ENCODE results near the gene KLHDC10. TPM values are rescaled to one million over a fixed set of nuclear protein-coding genes. Genes with fewer than 3 reads are reported as not detected.

KLHDC10 gene
- total and polyA plus RNA-seq, 2 donors (not counting 1 experiment from before 2014, with no cell fraction given): 28.5 to 29.1 TPM

GRCh38 chr7:130118294-130118693, 48.0 kb downstream of the KLHDC10 start:
- no peaks in the 10 kb centered on the region for H4K20me1 ChIP-seq (ENCODE audit: control insufficient read depth, extremely low read depth, insufficient read depth, low read length)
- H3K27ac ChIP-seq (ENCODE audit: insufficient read depth, low read length): no peak overlapping the region
- no peak overlapping the region for H3K9ac ChIP-seq (ENCODE audit: insufficient read depth, low read length)
- H3K4me3 ChIP-seq (replicated peaks in 1 of 4; ENCODE audit: control extremely low read depth in 1 of 4, insufficient read depth in 1 of 4, low read depth in 3 of 4, low read length in 4 of 4): no peak overlapping the region
- no peak overlapping the region for H2AFZ ChIP-seq (ENCODE audit: low read length)
- TF ChIP-seq EZH2 (IDR thresholded peaks at IDR 0.05; ENCODE audit: low read length, missing control alignments): no peak
- TF ChIP-seq, protein P1, sequence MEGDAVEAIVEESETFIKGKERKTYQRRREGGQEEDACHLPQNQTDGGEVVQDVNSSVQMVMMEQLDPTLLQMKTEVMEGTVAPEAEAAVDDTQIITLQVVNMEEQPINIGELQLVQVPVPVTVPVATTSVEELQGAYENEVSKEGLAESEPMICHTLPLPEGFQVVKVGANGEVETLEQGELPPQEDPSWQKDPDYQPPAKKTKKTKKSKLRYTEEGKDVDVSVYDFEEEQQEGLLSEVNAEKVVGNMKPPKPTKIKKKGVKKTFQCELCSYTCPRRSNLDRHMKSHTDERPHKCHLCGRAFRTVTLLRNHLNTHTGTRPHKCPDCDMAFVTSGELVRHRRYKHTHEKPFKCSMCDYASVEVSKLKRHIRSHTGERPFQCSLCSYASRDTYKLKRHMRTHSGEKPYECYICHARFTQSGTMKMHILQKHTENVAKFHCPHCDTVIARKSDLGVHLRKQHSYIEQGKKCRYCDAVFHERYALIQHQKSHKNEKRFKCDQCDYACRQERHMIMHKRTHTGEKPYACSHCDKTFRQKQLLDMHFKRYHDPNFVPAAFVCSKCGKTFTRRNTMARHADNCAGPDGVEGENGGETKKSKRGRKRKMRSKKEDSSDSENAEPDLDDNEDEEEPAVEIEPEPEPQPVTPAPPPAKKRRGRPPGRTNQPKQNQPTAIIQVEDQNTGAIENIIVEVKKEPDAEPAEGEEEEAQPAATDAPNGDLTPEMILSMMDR (conservative IDR thresholded peaks at IDR 0.05 in 1 of 2, IDR thresholded peaks at IDR 0.05 in 1 of 2; ENCODE audit: low read depth in 1 of 2, low read length in 2 of 2): no peak
- H3K36me3 ChIP-seq (ENCODE audit: control insufficient read depth, insufficient read depth, low read length): peaks cover 1% of the 10 kb centered on the region
- H3K4me1 ChIP-seq (ENCODE audit: control insufficient read depth, extremely low read depth, insufficient read depth, low read length): no peaks in the 10 kb centered on the region
- no peak overlapping the region for H3K4me2 ChIP-seq (ENCODE audit: extremely low read depth, insufficient read depth, low read length)
- no peaks in the 10 kb centered on the region for H3K27me3 ChIP-seq (ENCODE audit: control insufficient read depth, insufficient read depth, low read length)
- DNase-seq (ENCODE audit: low read depth in 2 of 2): no peak
- H3K9me3 ChIP-seq (ENCODE audit: control insufficient read depth, insufficient read depth, low read depth, low read length): no peaks in the 10 kb centered on the region
- H3K79me2 ChIP-seq (ENCODE audit: control insufficient read depth, insufficient read depth, low read length): no peaks in the 10 kb centered on the region

DNA sequence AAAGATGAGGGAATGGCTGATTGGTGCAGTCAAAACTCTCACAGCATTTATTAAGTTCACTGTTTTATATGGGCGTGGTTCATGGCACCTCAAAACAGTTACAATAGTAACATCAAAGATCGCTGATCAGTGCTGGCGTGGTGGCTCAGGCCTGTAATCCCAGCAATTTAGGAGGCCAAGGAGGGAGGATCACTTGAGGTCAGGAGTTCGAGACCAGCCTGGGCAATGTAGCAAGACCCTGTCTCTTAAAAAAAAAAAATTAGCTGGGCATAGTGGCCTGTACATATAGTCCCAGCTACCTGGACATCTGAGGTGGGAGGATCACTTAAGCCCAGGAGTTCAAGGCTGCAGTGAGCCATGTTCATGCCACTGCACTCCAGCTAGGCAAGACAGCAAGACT, 48.5 kb downstream of the KLHDC10 start:
- Histone ChIP-seq H3K79me2 (ENCODE audit: control insufficient read depth, insufficient read depth, low read length) (no peaks in the 10 kb centered on the region), H4K20me1 (ENCODE audit: control insufficient read depth, extremely low read depth, insufficient read depth, low read length) (no peaks in the 10 kb centered on the region), H2AFZ (ENCODE audit: low read length) (no peak overlapping the region), H3K4me3 (replicated peaks in 1 of 4; ENCODE audit: control extremely low read depth in 1 of 4, insufficient read depth in 1 of 4, low read depth in 3 of 4, low read length in 4 of 4) (no peak overlapping the region), H3K36me3 (ENCODE audit: control insufficient read depth, insufficient read depth, low read length) (peaks cover 1% of the 10 kb centered on the region), H3K4me2 (ENCODE audit: extremely low read depth, insufficient read depth, low read length) (no peak overlapping the region), H3K27me3 (ENCODE audit: control insufficient read depth, insufficient read depth, low read length) (no peaks in the 10 kb centered on the region), H3K9ac (ENCODE audit: insufficient read depth, low read length) (no peak overlapping the region), H3K27ac (ENCODE audit: insufficient read depth, low read length) (no peak overlapping the region), H3K4me1 (ENCODE audit: control insufficient read depth, extremely low read depth, insufficient read depth, low read length) (no peaks in the 10 kb centered on the region), H3K9me3 (ENCODE audit: control insufficient read depth, insufficient read depth, low read depth, low read length) (no peaks in the 10 kb centered on the region)
- DNase-seq (ENCODE audit: low read depth in 2 of 2): no peak
- no peak for TF ChIP-seq EZH2 (IDR thresholded peaks at IDR 0.05; ENCODE audit: low read length, missing control alignments)
- TF ChIP-seq, protein P1 (conservative IDR thresholded peaks at IDR 0.05 in 1 of 2, IDR thresholded peaks at IDR 0.05 in 1 of 2; ENCODE audit: low read depth in 1 of 2, low read length in 2 of 2): no peak

DNA sequence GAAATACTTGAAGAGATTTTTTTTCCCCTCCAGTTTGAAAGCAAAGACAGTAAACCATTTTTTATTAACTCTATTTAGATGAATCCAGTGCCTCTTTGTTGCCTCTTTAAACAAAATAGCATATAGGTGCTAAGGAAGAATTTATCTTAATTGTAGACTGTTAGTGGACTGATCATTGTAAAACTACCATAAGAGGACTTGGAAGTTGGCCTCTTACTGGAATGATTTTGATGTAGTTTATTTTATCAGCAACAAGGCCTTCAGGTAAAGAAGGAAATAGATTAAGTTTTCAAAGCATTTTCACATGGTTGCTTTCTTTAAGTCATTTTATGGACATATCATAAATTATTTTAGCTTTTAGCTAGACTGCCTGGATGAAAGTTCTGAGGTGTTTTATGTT, 53.2 kb downstream of the KLHDC10 start:
- H3K9ac ChIP-seq (ENCODE audit: insufficient read depth, low read length): no peak overlapping the region
- TF ChIP-seq EZH2 (IDR thresholded peaks at IDR 0.05; ENCODE audit: low read length, missing control alignments): no peak
- TF ChIP-seq, protein P1 (conservative IDR thresholded peaks at IDR 0.05 in 1 of 2, IDR thresholded peaks at IDR 0.05 in 1 of 2; ENCODE audit: low read depth in 1 of 2, low read length in 2 of 2): no peak
- H3K9me3 ChIP-seq (ENCODE audit: control insufficient read depth, insufficient read depth, low read depth, low read length): no peaks in the 10 kb centered on the region
- H2AFZ ChIP-seq (ENCODE audit: low read length): no peak overlapping the region
- H3K4me1 ChIP-seq (ENCODE audit: control insufficient read depth, extremely low read depth, insufficient read depth, low read length): no peaks in the 10 kb centered on the region
- H3K4me3 ChIP-seq (replicated peaks in 1 of 4; ENCODE audit: control extremely low read depth in 1 of 4, insufficient read depth in 1 of 4, low read depth in 3 of 4, low read length in 4 of 4): no peak overlapping the region
- DNase-seq (ENCODE audit: low read depth in 2 of 2): no peak
- no peaks in the 10 kb centered on the region for H3K79me2 ChIP-seq (ENCODE audit: control insufficient read depth, insufficient read depth, low read length)
- H3K36me3 ChIP-seq (ENCODE audit: control insufficient read depth, insufficient read depth, low read length): peaks cover 1% of the 10 kb centered on the region
- H4K20me1 ChIP-seq (ENCODE audit: control insufficient read depth, extremely low read depth, insufficient read depth, low read length): no peaks in the 10 kb centered on the region
- no peak overlapping the region for H3K4me2 ChIP-seq (ENCODE audit: extremely low read depth, insufficient read depth, low read length)
- H3K27me3 ChIP-seq (ENCODE audit: control insufficient read depth, insufficient read depth, low read length): no peaks in the 10 kb centered on the region
- no peak overlapping the region for H3K27ac ChIP-seq (ENCODE audit: insufficient read depth, low read length)
